ELR (cell line): ENCODE data around the gene RNF20.

Experiments used
- DNase-seq: peaks from one replicate; pipeline ENCODE4 v3.0.0-alpha.2; 2015; ENCODE audit warnings: low read depth

Gene RNF20

GRCh38 chr9:101536938-101537337, 3.3 kb downstream of the RNF20 start:
- DNase-seq: peak; percentile 47

GRCh38 chr9:101540069-101540468, 6.4 kb downstream of the RNF20 start:
- no peak for DNase-seq

- no peak for DNase-seq
Observed at GRCh38 chr9:101543098-101543735, 9.6 kb downstream of the RNF20 start.

- peak; percentile 14 for DNase-seq
Observed at GRCh38 chr9:101549472-101550098, 15.9 kb downstream of the RNF20 start.

- DNase-seq: no peak
Observed at GRCh38 chr9:101561740-101562139, 28.1 kb downstream of the RNF20 start.

- DNase-seq: no peak
Observed at GRCh38 chr9:101562966-101563365, 29.3 kb downstream of the RNF20 start.

GRCh38 chr9:101564252-101564651, 30.6 kb downstream of the RNF20 start:
- DNase-seq: no peak

- DNase-seq: peak; percentile 70
Observed at GRCh38 chr9:101566904-101567724, 33.5 kb downstream of the RNF20 start.

GRCh38 chr9:101567725-101568350, 34.2 kb downstream of the RNF20 start:
- DNase-seq: no peak

- no peak for DNase-seq
Observed at GRCh38 chr9:101569741-101570501, 36.3 kb downstream of the RNF20 start.

GRCh38 chr9:101571114-101571513, 37.5 kb downstream of the RNF20 start:
- no peak for DNase-seq

GRCh38 chr9:101572316-101572715, 38.7 kb downstream of the RNF20 start:
- DNase-seq: no peak

- DNase-seq: no peak
Observed at GRCh38 chr9:101574731-101575333, 41.2 kb downstream of the RNF20 start.

GRCh38 chr9:101578378-101578777, 44.7 kb downstream of the RNF20 start:
- DNase-seq: peak; percentile 17

- DNase-seq: no peak
Observed at GRCh38 chr9:101579711-101580545, 46.3 kb downstream of the RNF20 start.

- peak; percentile 87 for DNase-seq
Observed at GRCh38 chr9:101582553-101582952, 48.9 kb downstream of the RNF20 start.

- DNase-seq: no peak
Observed at GRCh38 chr9:101585740-101586139, 52.1 kb downstream of the RNF20 start.

GRCh38 chr9:101586651-101587050, 53.0 kb downstream of the RNF20 start:
- peak; percentile 45 for DNase-seq

GRCh38 chr9:101587332-101588043, 53.8 kb downstream of the RNF20 start:
- DNase-seq: peak; percentile 41

- peak; percentile 92 for DNase-seq
Observed at GRCh38 chr9:101590074-101590473, 56.4 kb downstream of the RNF20 start.
